Measurements from ENCODE around the gene TBPL1. TPM values are rescaled to one million over a fixed set of nuclear protein-coding genes. Genes with fewer than 3 reads are reported as not detected.

TBPL1 gene
- total and polyA plus RNA-seq, 2 of the 8 experiments (the other 6 are each of a cell fraction or from before 2014, with no cell fraction given): 32.5 to 67.0 TPM

- H3K9ac ChIP-seq (replicated peaks in 1 of 4; ENCODE audit: extremely low read depth in 1 of 4, low read depth in 3 of 4, low read length in 3 of 4): peak overlapping the region in 1 of 4 experiments; percentile 45; a peak in 2 of 7 replicates
- TF ChIP-seq TCF12 (IDR thresholded peaks at IDR 0.05; ENCODE audit: low read depth, low read length): no peak
- TF ChIP-seq JUN (IDR thresholded peaks at IDR 0.05; ENCODE audit: low read depth, low read length): no peak
- TF ChIP-seq POLR2AphosphoS5 (IDR thresholded peaks at IDR 0.05; ENCODE audit: low read depth, low read length): no peak
- no peak for TF ChIP-seq USF2 (IDR thresholded peaks at IDR 0.05; ENCODE audit: low read length)
- TF ChIP-seq HDAC2 (IDR thresholded peaks at IDR 0.05; ENCODE audit: borderline replicate concordance in 1 of 2, low read depth in 2 of 2, low read length in 2 of 2): peak; percentile 76 to 94; a peak in 3 of 4 replicates
- no peak for TF ChIP-seq HDAC6 (IDR thresholded peaks at IDR 0.05; ENCODE audit: low read depth, low read length)
- no peak for TF ChIP-seq EP300 (IDR thresholded peaks at IDR 0.05; ENCODE audit: borderline replicate concordance in 1 of 2, low read depth in 2 of 2, low read length in 2 of 2)
- TF ChIP-seq ATF3 (IDR thresholded peaks at IDR 0.05; ENCODE audit: insufficient read depth, low read depth, low read length): no peak
These were observed 876 bp upstream of the TBPL1 start for GRCh38 chr6:133951881-133952814.

More at GRCh38 chr6:133951881-133952814, 876 bp upstream of the TBPL1 start:
- 1% methylated on average over 59 of the region's 65 CpGs; no CpG with 5 or more reads in 1 of the 2 experiments for WGBS, 2 experiments (ENCODE audit: extremely low coverage in 1 of 2, insufficient coverage in 1 of 2, insufficient read length in 1 of 2, insufficient replicate concordance in 2 of 2, low coverage in 1 of 2, low lambda C conversion rate in 2 of 2, missing lambda C conversion rate in 1 of 2)
- H2BK5ac ChIP-seq (ENCODE audit: low read depth, low read length): no peak overlapping the region; the same call in 1 of the 2 replicates
- H2AFZ ChIP-seq (ENCODE audit: low read length): peak overlapping the region; percentile 97
- POLR2A ChIA-PET (ENCODE audit: partially characterized antibody): interaction anchor here (0.6 to 3.1 kb wide), 5 partner anchors 10 to 1138 kb away, joined by 3 to 18 read pairs (median 3); partner anchors contain the start of gene RPS12
- no peak overlapping the region; the same call in 1 of the 2 replicates for H2BK15ac ChIP-seq (ENCODE audit: low read length)
- H3K27ac ChIP-seq (ENCODE audit: low read depth, low read length): no peak overlapping the region
- no peaks in the 10 kb centered on the region for H3K9me3 ChIP-seq (ENCODE audit: insufficient read depth in 2 of 2, low read depth in 1 of 2, low read length in 1 of 2)
- H4K5ac ChIP-seq (ENCODE audit: insufficient read length, low read depth, low read length): no peak overlapping the region
- peaks cover 19 to 37% of the 10 kb centered on the region in 2 experiments for H3K79me2 ChIP-seq (ENCODE audit: control insufficient read depth in 1 of 2, insufficient read depth in 2 of 2, low read length in 2 of 2)
- no peak for FAIRE-seq
- H2BK120ac ChIP-seq (replicated peaks; ENCODE audit: low read depth, low read length): no peak overlapping the region
- H3K27me3 ChIP-seq (replicated peaks in 1 of 4; ENCODE audit: control insufficient read depth in 3 of 4, extremely low read depth in 1 of 4, insufficient read depth in 3 of 4, low read length in 3 of 4): no peaks in the 10 kb centered on the region; a peak in 1 of 7 replicates
- no peak overlapping the region for H3K4ac ChIP-seq (replicated peaks; ENCODE audit: insufficient read length, low read depth, low read length)
- H3K4me1 ChIP-seq (replicated peaks in 1 of 4; ENCODE audit: control insufficient read depth in 3 of 4, insufficient read depth in 4 of 4, low read length in 3 of 4): peaks cover 0 to 10% (median 3%) of the 10 kb centered on the region in 4 experiments; a peak in 6 of 7 replicates
- peak overlapping the region; percentile 72 to 91 for H3K4me2 ChIP-seq (ENCODE audit: insufficient read depth in 1 of 2, low read depth in 2 of 2, low read length in 2 of 2)
- no peak overlapping the region for H3K23ac ChIP-seq (ENCODE audit: insufficient read length)
- no peaks in the 10 kb centered on the region for H3K36me3 ChIP-seq (ENCODE audit: control insufficient read depth in 2 of 4, insufficient read depth in 4 of 4, low read length in 3 of 4)
- H4K8ac ChIP-seq (ENCODE audit: extremely low read depth, insufficient read depth, low read length): no peak overlapping the region; the same call in 1 of the 2 replicates
- H3K56ac ChIP-seq (replicated peaks; ENCODE audit: insufficient read length, low read depth, low read length): no peak overlapping the region
- no peak overlapping the region for H2BK20ac ChIP-seq (ENCODE audit: low read length)
- peaks cover 0 to 9% of the 10 kb centered on the region in 2 experiments for H4K20me1 ChIP-seq (replicated peaks in 1 of 2; ENCODE audit: control insufficient read depth in 1 of 2, insufficient read depth in 2 of 2, low read length in 2 of 2)
- peak overlapping the region; percentile 10; the same call in 1 of the 2 replicates for H2BK12ac ChIP-seq (ENCODE audit: low read depth, low read length)
- no peak overlapping the region for H2AK5ac ChIP-seq (ENCODE audit: low read depth, low read length)
- DNase-seq (ENCODE audit: low read depth in 1 of 2, low spot score in 2 of 2): peak in 1 of 2 experiments; percentile 76
- H3K4me3 ChIP-seq (ENCODE audit: extremely low read depth in 1 of 4, insufficient read depth in 2 of 4, low read depth in 3 of 4, low read length in 4 of 4): peak overlapping the region; percentile 81 to 92 (median 87)
- H3K23me2 ChIP-seq (ENCODE audit: low read depth, low read length): peaks cover 8% of the 10 kb centered on the region
- no peak overlapping the region for H3K14ac ChIP-seq (ENCODE audit: insufficient read length)
- CTCF ChIA-PET (ENCODE audit: partially characterized antibody): interaction anchor here (0.6 to 5.6 kb wide), 13 partner anchors 15 to 145 kb away, joined by 3 to 29 read pairs (median 4); no protein-coding TSS in a partner anchor
- peaks cover 3% of the 10 kb centered on the region; the same call in 1 of the 2 replicates for H3K79me1 ChIP-seq (ENCODE audit: low read depth, low read length)
- H3K18ac ChIP-seq (ENCODE audit: extremely low read depth, low read length): peak overlapping the region; percentile 7; the same call in 1 of the 2 replicates
- H4K91ac ChIP-seq (replicated peaks; ENCODE audit: insufficient read length, low read length): no peak overlapping the region
